ENCODE data around the gene ZC3H12C.
"Not testable (repeated sequence)": the region's sequence is repeated elsewhere in the genome, so short reads cannot be mapped to it uniquely, and the experiment has no call there.

Gene ZC3H12C

GRCh38 chr11:110179064-110179463, 85.9 kb downstream of the ZC3H12C start:
- no peak for DNase-seq (ENCODE audit: low read depth in 2 of 2)

DNA sequence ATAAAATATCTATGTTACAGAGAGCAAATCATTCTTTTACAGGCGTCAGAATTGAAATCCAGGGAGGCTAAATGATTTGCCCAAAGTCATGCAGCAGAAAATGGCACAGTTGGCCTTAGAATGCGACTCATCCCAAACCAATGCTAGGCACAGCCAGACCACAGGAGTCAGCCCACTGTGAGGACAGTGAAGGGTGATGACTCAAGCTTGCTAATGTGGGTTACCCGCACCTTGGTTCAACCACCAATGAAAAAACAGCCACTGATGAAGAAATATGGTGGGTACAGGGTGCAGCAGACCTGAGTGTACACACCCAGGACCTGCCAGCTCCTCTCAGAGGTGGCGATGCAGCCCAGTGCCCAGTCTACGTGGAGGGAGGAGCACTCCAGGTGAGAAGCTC, 89.7 kb downstream of the ZC3H12C start:
- DNase-seq (ENCODE audit: low read depth in 2 of 2) = no peak

- no peak for DNase-seq (ENCODE audit: low read depth in 2 of 2)
Observed at GRCh38 chr11:110184456-110184855, 91.3 kb downstream of the ZC3H12C start.

- no peak for DNase-seq (ENCODE audit: low read depth in 2 of 2)
Observed at GRCh38 chr11:110185121-110185591, 92.0 kb downstream of the ZC3H12C start.

GRCh38 chr11:110185599-110185998, 92.4 kb downstream of the ZC3H12C start:
- DNase-seq (ENCODE audit: low read depth in 2 of 2) = no peak

DNA sequence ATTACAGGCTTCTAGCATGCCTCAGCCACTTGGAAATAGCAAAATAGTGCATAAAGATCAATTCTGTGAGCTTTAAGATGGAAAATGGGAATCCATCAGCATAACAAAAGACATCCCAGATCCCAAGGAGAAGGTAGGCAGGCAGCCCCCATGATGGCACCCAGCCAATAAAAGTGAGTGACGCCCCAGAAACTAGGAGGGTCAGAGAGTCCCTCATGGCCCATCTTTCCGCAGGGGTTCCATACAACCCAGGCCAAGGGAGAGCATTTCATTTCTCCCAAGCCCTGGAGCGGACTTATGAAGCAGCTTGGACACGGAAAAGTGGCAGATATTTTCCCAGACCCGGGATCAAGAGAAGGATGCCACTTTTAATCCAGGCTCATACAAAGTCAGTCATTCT, 93.3 kb downstream of the ZC3H12C start:
- DNase-seq (ENCODE audit: low read depth in 2 of 2) = no peak

- DNase-seq (ENCODE audit: low read depth in 2 of 2) = no peak
Observed at GRCh38 chr11:110186867-110187266, 93.7 kb downstream of the ZC3H12C start.

DNA sequence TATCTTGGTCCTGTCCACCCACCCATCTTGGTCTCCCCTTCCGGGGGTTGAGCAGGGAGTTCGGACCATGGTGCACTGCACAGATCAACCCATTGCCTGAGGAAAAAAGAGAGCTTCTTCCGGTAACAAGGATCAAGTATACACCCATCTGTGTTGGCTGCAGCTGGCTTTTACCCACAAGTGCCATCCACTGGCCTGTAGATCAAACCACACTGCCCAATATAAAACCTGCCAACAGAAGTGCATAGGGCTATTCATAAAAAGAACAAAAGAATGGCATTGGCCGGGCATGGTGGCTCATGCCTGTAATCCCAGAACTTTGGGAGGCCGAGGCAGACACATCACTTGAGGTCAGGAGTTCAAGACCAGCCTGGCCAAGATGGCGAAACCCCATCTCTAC, 94.5 kb downstream of the ZC3H12C start:
- no peak for DNase-seq (ENCODE audit: low read depth in 2 of 2)

- no peak for DNase-seq (ENCODE audit: low read depth in 2 of 2)
Observed at GRCh38 chr11:110190885-110191284, 97.7 kb downstream of the ZC3H12C start.

GRCh38 chr11:110192604-110193282, 99.6 kb downstream of the ZC3H12C start:
- not testable (repeated sequence) for DNase-seq (ENCODE audit: low read depth in 2 of 2)

DNA sequence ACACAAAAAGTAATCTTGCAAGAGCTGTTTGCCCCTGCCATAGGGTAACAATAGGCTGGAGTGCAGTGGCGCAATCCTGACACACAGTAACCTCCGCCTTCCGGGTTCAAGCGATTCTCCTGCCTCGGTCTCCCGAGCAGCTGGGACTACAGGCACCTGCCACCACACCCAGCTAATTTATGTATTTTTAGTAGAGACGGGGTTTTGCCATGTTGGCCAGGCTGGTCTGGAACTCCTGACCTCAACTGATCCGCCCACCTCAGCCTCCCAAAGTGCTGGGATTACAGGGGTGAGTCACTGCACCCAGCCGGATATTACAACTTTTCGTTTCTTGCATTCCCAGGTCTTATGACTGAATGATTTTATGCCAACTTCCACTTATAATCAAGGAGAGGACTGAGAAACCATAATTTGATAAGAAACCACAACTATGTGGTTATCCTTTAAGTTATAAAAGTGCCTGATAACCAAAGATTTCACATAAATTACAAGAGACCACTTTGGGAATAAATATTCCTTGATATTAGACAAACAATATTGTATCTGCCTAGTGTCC, 101.1 kb downstream of the ZC3H12C start:
- not testable (repeated sequence) for DNase-seq (ENCODE audit: low read depth in 2 of 2)

DNA sequence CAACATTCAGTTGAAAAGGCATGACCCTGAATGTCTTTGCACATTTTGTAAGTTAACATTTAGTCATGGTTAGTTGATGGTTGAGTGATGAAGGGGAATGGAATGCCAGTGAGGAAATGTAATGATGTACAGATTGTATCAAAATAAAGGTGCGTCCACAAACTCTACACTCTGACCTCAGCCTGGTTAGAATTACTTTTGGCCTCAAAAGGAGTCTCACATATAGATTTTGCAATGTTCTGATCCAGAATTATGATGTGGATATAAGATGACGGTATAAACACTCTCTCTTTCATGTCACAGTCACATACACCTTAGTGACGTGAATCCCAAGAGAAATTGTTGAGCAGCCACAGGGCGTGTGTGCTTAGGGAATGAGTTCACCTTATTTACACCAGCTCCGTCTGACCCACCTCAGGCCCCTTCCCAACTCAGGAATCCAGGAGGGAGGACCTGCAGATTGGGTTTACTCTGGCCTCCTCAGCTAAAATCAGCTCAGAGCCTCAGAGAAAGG, 103.1 kb downstream of the ZC3H12C start:
- DNase-seq (ENCODE audit: low read depth in 2 of 2) = no peak

DNA sequence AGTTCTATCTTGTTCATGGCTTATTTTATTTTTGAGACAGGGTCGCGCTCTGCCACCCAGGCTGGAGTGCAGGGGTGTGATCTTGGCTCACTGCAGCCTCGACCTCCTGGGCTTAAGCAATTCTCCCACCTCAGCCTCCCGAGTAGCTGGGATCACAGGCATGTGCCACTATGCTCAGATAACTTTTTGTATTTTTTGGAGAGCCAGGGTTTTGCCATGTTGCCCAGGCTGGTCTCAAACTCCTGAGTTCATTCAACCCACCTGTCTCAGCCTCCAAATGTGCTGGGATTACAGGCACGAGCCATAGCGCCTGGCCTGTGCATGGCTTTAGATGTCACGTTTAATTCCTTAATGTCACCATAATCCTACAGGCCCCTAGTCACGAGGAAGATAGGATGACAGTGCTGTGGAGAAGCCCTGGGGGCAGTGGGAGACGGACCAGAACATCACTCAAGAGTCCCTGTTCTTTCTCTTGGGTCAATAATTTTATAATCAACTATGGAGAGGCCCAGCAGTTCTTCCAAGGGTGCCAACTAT, 103.8 kb downstream of the ZC3H12C start:
- DNase-seq (ENCODE audit: low read depth in 2 of 2) = no peak

DNA sequence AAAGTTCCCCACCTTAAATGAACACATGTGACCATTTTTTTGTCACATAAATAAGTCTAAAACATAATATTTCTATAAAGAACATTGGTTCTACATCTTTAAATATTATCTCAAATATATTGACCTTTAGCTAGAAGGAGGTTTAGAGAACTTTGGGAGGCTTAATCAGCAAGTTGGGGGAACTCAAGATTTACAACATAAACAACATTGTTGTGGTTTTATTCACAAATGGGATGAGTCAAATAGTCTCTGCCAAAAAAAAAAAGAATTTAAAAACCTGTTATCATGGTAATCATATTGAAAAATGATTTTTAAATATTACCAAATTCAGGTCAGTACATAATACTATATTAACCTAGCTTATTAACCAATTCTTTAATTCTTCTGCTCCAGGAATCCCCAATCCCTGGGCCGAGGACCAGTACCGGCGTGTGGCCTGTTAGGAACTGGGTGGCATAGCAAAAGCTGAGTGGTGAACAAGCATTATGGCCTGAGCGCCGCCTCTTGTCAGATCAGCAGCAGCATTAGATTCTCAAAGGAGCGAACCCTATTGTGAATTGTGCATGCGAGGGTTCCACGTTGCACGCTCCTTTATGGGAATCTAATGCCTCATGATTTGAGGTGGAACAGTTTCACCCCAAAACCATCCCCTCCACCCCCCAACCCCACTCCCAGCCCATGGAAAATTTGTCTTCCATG, 105.0 kb downstream of the ZC3H12C start:
- DNase-seq (ENCODE audit: low read depth in 2 of 2) = no peak

- no peak for DNase-seq (ENCODE audit: low read depth in 2 of 2)
Observed at GRCh38 chr11:110199184-110199981, 106.2 kb downstream of the ZC3H12C start.

- DNase-seq (ENCODE audit: low read depth in 2 of 2) = no peak
Observed at GRCh38 chr11:110200241-110200640, 107.0 kb downstream of the ZC3H12C start.

DNA sequence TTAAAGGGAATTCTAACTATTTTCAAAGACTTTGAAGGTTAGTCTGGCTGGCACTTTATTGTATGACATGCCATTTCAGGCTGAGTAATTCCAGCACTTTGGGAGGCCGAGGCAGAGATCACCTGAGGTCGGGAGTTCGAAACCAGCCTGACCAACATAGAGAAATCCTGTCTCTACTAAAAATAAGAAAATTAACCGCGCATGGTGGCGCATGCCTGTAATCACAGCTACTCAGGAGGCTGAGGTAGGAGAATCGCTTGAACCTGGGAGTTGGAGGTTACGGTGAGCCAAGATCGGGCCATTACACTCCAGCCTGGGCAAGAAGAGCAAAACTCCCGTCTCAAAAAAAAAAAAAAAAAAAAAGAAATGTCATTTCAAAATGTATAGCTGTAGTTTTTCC, 107.6 kb downstream of the ZC3H12C start:
- no peak for DNase-seq (ENCODE audit: low read depth in 2 of 2)

DNA sequence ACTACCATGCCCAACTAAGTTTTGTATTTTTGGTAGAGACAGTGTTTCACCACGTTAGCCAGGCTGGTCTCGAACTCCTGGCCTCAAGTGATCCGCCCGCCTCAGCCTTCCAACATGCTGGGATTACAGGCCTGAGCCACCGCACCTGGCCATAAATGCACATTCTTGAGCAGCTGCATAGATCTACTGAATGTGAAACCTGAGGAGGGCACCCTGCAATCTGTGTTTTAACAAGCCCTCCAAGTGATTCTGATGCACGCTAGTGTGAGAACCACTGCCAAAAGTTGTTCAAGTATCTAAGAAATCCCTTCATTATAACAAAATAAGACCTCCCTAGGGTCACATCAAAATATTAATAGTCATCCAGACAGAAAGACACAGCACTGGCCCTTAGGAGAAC, 113.9 kb downstream of the ZC3H12C start:
- DNase-seq (ENCODE audit: low read depth in 2 of 2) = no peak

DNA sequence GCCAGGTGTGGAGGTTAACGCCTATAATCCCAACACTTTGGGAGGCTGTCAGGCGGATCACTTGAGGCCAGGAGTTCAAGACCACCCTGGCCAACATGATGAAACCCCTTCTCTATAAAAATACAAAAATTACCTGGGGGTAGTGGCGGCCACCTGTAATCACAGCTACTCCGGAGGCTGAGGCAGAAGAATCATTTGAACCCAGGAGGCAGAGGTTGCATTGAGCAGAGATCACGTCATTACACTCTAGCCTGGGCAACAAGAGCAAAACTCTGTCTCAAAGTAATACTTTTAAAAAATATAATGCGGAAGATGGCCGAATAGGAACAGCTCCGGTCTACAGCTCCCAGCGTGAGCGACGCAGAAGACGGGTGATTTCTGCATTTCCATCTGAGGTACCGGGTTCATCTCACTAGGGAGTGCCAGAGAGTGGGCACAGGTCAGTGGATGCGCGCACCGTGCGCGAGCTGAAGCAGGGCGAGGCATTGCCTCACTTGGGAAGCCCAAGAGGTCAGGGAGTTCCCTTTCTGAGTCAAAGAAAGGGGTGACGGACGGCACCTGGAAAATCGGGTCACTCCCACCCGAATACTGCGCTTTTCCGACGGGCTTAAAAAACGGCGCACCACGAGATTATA, 115.6 kb downstream of the ZC3H12C start:
- DNase-seq (ENCODE audit: low read depth in 2 of 2) = not testable (repeated sequence)

GRCh38 chr11:110209313-110209694, 116.1 kb downstream of the ZC3H12C start:
- DNase-seq (ENCODE audit: low read depth in 2 of 2) = not testable (repeated sequence)

DNA sequence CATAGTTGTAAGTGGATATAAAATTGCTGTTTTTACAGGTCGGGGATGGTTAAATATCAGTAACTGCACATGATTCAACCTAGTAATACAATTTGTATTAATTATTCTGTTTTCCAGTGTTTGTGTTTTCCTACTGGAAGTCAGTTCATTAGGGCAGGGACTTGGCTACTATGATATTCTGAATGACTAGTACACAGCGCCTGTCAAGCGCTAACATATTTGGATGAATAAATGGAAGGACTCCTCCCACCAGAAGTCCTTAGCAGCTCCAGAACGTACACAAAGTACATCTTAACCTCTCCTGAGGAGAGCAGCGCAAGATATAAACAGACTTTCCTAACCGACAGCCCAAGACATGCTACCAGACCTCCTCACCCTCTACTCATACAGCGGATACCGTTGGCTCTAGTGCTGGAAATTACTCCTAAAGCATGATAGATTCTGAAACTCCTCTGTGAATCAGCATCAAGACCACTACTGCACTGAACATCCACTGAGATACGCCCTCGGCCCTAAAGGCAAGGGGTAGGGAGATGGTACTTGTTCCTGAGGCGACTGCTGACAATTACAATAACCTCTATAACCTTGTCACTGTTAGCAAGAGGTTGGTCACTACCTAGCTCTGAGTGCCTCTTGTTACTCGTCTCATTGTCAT, 124.2 kb downstream of the ZC3H12C start:
- DNase-seq (ENCODE audit: low read depth in 2 of 2) = no peak

Measured in stimulated activated CD8-positive, alpha-beta memory T cell treated with anti-CD3 and anti-CD28 coated beads, Interleukin-2, amount 100 ng/mL, for 48 hours (primary cell).